GM12875 (cell line): Measurements from ENCODE around the gene SPAG5.

Experiments
- H3K4me3 ChIP-seq: one replicate; pipeline ENCODE4 v1.5.1; 2011; ENCODE audit warnings: low read depth, low read length, control low read depth
- CTCF ChIP-seq: IDR thresholded peaks from 2 replicates; pipeline ENCODE4 v1.5.1; 2011; ENCODE audit warnings: low read depth, mild to moderate bottlenecking, control low read depth, inconsistent platforms, low read length, moderate library complexity, borderline replicate concordance; ENCODE audit not compliant: insufficient read depth

The SPAG5 gene

DNA sequence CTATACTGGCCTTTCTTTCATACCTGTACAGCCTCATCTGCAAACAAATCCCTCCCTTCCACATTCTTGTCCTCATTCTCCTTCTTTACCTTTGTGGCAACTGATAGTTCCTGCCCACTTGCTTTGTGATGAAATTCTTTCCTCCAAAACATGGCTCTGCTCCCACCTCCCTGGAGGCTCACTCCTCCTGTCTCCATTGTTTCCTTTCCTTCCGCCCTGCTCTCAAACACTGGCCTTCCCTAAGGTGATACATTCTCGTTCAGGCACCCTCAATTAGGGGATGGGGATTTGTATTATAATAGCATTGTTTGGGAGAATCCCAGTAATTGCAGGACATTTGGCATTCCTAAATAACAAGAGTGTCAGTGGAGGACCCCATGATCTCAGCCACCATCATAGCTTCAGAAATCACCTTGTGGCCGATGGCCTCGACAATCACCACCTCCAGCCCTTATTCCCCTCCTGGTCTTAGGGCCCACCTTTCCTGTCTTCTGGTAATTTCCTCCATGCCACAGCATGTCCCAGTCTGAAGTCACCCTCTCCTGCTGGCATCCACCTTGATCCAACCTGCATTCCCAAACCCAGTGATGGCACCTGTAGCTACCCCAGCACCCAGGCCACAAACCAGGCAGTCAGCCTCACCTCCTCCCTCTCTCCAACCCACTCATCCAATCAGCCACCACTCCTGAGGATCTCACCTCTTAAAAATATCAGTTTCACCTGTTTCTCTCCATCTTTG lies 54.3 kb downstream of the SPAG5 start:
- no peak overlapping the region for H3K4me3 ChIP-seq
- no peak for TF ChIP-seq CTCF

GRCh38 chr17:28541439-28541838 lies 57.4 kb downstream of the SPAG5 start:
- no peak overlapping the region for H3K4me3 ChIP-seq
- no peak for TF ChIP-seq CTCF

- H3K4me3 ChIP-seq, result no peak overlapping the region
Measured at GRCh38 chr17:28540231-28540630, 58.6 kb downstream of the SPAG5 start.

DNA sequence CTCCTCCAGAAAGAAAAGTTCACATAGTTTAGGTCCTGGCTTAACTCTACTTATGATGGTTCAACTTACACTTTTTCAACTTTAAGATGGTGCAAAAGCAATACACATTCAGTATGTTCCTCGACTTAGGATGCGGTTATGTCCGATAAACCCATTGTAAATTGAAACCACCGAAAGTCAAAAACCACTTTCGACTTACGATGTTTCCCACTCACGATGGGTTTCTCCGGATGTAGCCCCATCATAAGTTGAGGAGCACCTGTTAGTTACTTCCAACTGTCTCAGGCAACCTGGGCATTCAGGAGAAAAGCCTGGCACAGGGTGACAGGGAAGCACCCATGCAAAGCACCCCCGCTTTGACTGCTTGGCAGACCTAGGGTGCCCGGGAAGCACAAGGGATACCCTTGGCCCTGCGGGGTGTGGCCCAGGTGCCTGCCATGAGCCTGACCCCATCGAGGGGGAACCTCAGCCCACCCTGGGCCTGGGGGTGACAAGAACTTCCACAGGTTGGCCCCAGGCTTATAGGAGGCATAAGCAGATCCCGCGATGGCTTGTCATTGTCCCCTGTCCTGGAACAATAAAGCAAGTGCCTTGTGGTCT lies 60.4 kb downstream of the SPAG5 start:
- H3K4me3 ChIP-seq, result no peak overlapping the region
- no peak for TF ChIP-seq CTCF

More at GRCh38 chr17:28540231-28540630, 58.6 kb downstream of the SPAG5 start:
- no peak for TF ChIP-seq CTCF

DNA sequence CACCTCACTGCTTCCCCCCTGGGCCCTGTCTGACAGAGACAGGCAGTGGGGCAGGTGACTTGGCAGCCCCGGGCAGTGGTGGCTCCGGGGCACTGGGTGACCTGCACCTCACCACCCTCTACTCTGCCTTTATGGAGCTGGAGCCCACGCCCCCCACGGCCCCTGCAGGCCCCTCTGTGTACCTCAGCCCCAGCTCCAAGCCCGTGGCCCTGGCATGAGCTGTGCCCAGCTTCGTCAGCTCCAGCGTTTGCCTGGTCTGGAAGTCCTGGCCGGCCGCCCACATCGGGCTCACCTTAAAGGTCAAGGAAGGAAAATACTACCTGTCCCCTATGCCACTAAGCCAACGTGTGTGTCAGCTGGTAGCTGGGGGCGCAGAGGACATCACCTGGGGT lies 61.6 kb downstream of the SPAG5 start:
- no peak overlapping the region for H3K4me3 ChIP-seq
- TF ChIP-seq CTCF, result no peak

GRCh38 chr17:28536532-28537218 lies 62.1 kb downstream of the SPAG5 start:
- H3K4me3 ChIP-seq, result no peak overlapping the region
- TF ChIP-seq CTCF, result no peak

- no peak overlapping the region for H3K4me3 ChIP-seq
- no peak for TF ChIP-seq CTCF
Measured at GRCh38 chr17:28534740-28535375, 64.0 kb downstream of the SPAG5 start.
